GM12878 (cell line): ENCODE measurements around the gene ARL5C. TPM values are rescaled to one million over a fixed set of nuclear protein-coding genes. Genes with fewer than 3 reads are reported as not detected.

Source experiments
- ATAC-seq: fragments of 200-7000 bp; cut with Tn5 transposase; 3 replicates; pipeline ENCODE4 v1.9.1; 2020; ENCODE audit warnings: mild to moderate bottlenecking, moderate library complexity
- BruUV-seq: library from RNA; stranded (reverse); fragments of 400-500 nt; replicated peaks from 2 replicates; lab custom pipeline; 2021; lab: Mats Ljungman, UMichigan
- CTCF ChIA-PET: fragments of 300-600 bp; sonication (Branson Sonifier 250); formaldehyde crosslinking; extraction: SDS; loops from one replicate; lab custom pipeline; 2021; ENCODE audit warnings: inconsistent platforms; lab: Yijun Ruan, JAX
- POLR2A ChIA-PET: fragments of 350-600 bp; formaldehyde crosslinking; extraction: SDS; loops from one replicate; lab custom pipeline; 2021; ENCODE audit warnings: inconsistent platforms; lab: Charles Lee
- RAD21 ChIA-PET: fragments of 300-600 bp; sonication (Branson Sonifier 250); formaldehyde crosslinking; loops from one replicate; lab custom pipeline; 2023; ENCODE audit warnings: antibody characterized with exemption; ENCODE audit not compliant: unreplicated experiment; lab: Charles Lee
- SMC1A ChIA-PET: fragments of 300-600 bp; sonication (Branson Sonifier 250); formaldehyde crosslinking; loops from one replicate; lab custom pipeline; 2023; ENCODE audit not compliant: unreplicated experiment, uncharacterized antibody; lab: Charles Lee
- DNase-seq: peaks from one replicate; pipeline ENCODE4 v3.0.0-alpha.2; 2011; ENCODE audit warnings: low read depth, low spot score
- FAIRE-seq: peaks from 3 replicates; lab custom pipeline; 2011; peaks lifted over from hg19 to GRCh38; lab: Jason Lieb, UNC
- H2AFZ ChIP-seq: 2 replicates; pipeline ENCODE4 v1.6.0; 2011; ENCODE audit warnings: low read depth, low read length, control low read depth; ENCODE audit not compliant: control insufficient read depth
- H3K27ac ChIP-seq: 2 replicates; pipeline ENCODE4 v1.5.1; 2011; ENCODE audit warnings: control low read depth; ENCODE audit not compliant: control insufficient read depth, insufficient read depth
- H3K27me3 ChIP-seq, 2 experiments: replicated peaks in 1 of 2; 2 replicates each; pipeline versions ENCODE4 v1.6.0 to v1.6.1; 2011; ENCODE audit warnings: low read length in 1 of 2; ENCODE audit not compliant: control insufficient read depth in 2 of 2, insufficient read depth in 2 of 2
- H3K36me3 ChIP-seq, 2 experiments: 2 replicates each; pipeline ENCODE4 v1.5.1; 2011; ENCODE audit warnings: low read length in 1 of 2; ENCODE audit not compliant: control insufficient read depth in 2 of 2, insufficient read depth in 2 of 2
- H3K4me1 ChIP-seq: 2 replicates; pipeline ENCODE4 v1.6.1; 2011; ENCODE audit warnings: mild to moderate bottlenecking, low read length, moderate library complexity, mixed read lengths; ENCODE audit not compliant: control insufficient read depth, insufficient read depth
- H3K4me2 ChIP-seq: 2 replicates; pipeline ENCODE4 v1.6.0; 2011; ENCODE audit warnings: control low read depth; ENCODE audit not compliant: control insufficient read depth, insufficient read depth
- H3K4me3 ChIP-seq: fragments of 200-600 bp; sonication (generic); 2 replicates; pipeline ENCODE4 v1.5.1; 2016
- H3K79me2 ChIP-seq: 2 replicates; pipeline ENCODE4 v1.6.0; 2011; ENCODE audit warnings: low read length; ENCODE audit not compliant: control insufficient read depth, insufficient read depth
- H3K9ac ChIP-seq: 2 replicates; pipeline ENCODE4 v1.8.0; 2011; ENCODE audit warnings: low read length, control low read depth, mixed read lengths; ENCODE audit not compliant: control insufficient read depth, insufficient read depth
- H3K9me3 ChIP-seq: replicated peaks from 3 replicates; pipeline ENCODE4 v1.5.1; 2011; ENCODE audit warnings: mild to moderate bottlenecking, low read length; ENCODE audit not compliant: control insufficient read depth, insufficient read depth
- H4K20me1 ChIP-seq: 2 replicates; pipeline ENCODE4 v1.6.0; 2011; ENCODE audit not compliant: control insufficient read depth, insufficient read depth
- ATF3 ChIP-seq: IDR thresholded peaks from 2 replicates; pipeline ENCODE4 v1.6.1; 2011; ENCODE audit warnings: low read depth, mild to moderate bottlenecking, low read length, moderate library complexity, borderline replicate concordance; ENCODE audit errors: extremely low read depth
- ELK1 ChIP-seq: IDR thresholded peaks from 2 replicates; pipeline ENCODE4 v1.6.1; 2012; ENCODE audit warnings: low read depth, low read length, improper control_type of control experiment
- ESRRA ChIP-seq: IDR thresholded peaks from 2 replicates; pipeline ENCODE4 v1.6.1; 2012; ENCODE audit warnings: mild to moderate bottlenecking, low read length, improper control_type of control experiment
- SMARCA5 ChIP-seq: fragments of 450-650 bp; IDR thresholded peaks from 2 replicates; pipeline ENCODE4 v1.6.1; 2017; ENCODE audit warnings: mild to moderate bottlenecking
- SPI1 ChIP-seq: IDR thresholded peaks from 2 replicates; pipeline ENCODE4 v1.6.1; 2011; ENCODE audit warnings: low read depth, mild to moderate bottlenecking, low read length, moderate library complexity, borderline replicate concordance; ENCODE audit not compliant: insufficient read depth
- SUZ12 ChIP-seq: fragments of 200-600 bp; sonication (generic); IDR thresholded peaks from one replicate; pipeline ENCODE4 v1.6.1; 2018; ENCODE audit warnings: antibody characterized with exemption, mild to moderate bottlenecking; ENCODE audit not compliant: unreplicated experiment
- TCF7 ChIP-seq: IDR thresholded peaks from 2 replicates; pipeline ENCODE4 v1.6.1; 2014; ENCODE audit warnings: antibody characterized with exemption, borderline replicate concordance
- USF1 ChIP-seq: IDR thresholded peaks from 2 replicates; pipeline ENCODE4 v1.6.1; 2011; ENCODE audit warnings: borderline replicate concordance, low read depth, mild to moderate bottlenecking, moderate library complexity, mixed read lengths, low read length; ENCODE audit not compliant: insufficient read depth; ENCODE audit errors: extremely low read length
- ZBTB33 ChIP-seq: fragments of 450-650 bp; IDR thresholded peaks from 2 replicates; pipeline ENCODE4 v1.6.1; 2017; ENCODE audit warnings: mild to moderate bottlenecking
- ZNF217 ChIP-seq: fragments of 450-650 bp; IDR thresholded peaks from 2 replicates; pipeline ENCODE4 v1.6.1; 2017; ENCODE audit warnings: antibody characterized with exemption, mild to moderate bottlenecking
- ZNF687 ChIP-seq: fragments of 450-650 bp; IDR thresholded peaks from 2 replicates; pipeline ENCODE4 v1.6.1; 2017; ENCODE audit warnings: mild to moderate bottlenecking, moderate library complexity
- ZZZ3 ChIP-seq: IDR thresholded peaks from 2 replicates; pipeline ENCODE4 v1.6.1; 2011; ENCODE audit warnings: low read depth; ENCODE audit not compliant: control insufficient read depth, insufficient read length
- WGBS: methylation state at CpG from one replicate; pipeline ENCODE4 v1.1.6; 2016; ENCODE audit warnings: low lambda C conversion rate; ENCODE audit not compliant: insufficient replicate concordance, insufficient coverage; ENCODE audit errors: missing lambda C conversion rate; 5-methylcytosine and 5-hydroxymethylcytosine counted together
- in situ Hi-C: fragments of 300-500 bp; cut with MboI; formaldehyde crosslinking; loops from 9 replicates; pipeline ENCODE4 v1.14.3; 2018; ENCODE audit warnings: mixed read lengths
- intact Hi-C: fragments of 100-400 bp; cut with micrococcal nuclease; formaldehyde crosslinking; loops from one replicate; pipeline ENCODE4 v1.14.2; 2022; ENCODE audit not compliant: unreplicated experiment
- polyA plus RNA-seq, 11 experiments: library from polyadenylated mRNA; depleted of rRNA in 4 of 11; unstranded in 6 of 11; stranded (reverse) in 5 of 11; fragments of >200 nt; fragmentation: Nextera tagmentation in 4 of 11; fragmentation: Illumina TruSeq in 1 of 11; extraction: Ambion mirVana in 4 of 11; extraction: Trizol in 1 of 11; gene quantifications; 1 replicate in 1 of 11; 2 replicates in 10 of 11; pipeline versions ENCODE4 v1.2.1 to v1.2.3, GENCODE V29; 2011 to 2016; ENCODE audit warnings: inconsistent platforms in 2 of 11, missing spikeins in 2 of 11, low read depth in 1 of 11
- total RNA-seq, 4 experiments: library from RNA; depleted of rRNA in 3 of 4; stranded (reverse); fragments of >200 nt in 3 of 4; fragmentation: Illumina TruSeq in 1 of 4; extraction: Trizol in 1 of 4; gene quantifications; 2 replicates each; pipeline versions ENCODE4 v1.2.1 to v1.2.3, GENCODE V29; 2013 to 2021

ARL5C gene
- total and polyA plus RNA-seq, 10 of the 15 experiments (the other 5 are each of a cell fraction or from before 2014, with no cell fraction given) = not detected

GRCh38 chr17:39150795-39151149, 15.2 kb downstream of the ARL5C start (continued):
- no peak for TF ChIP-seq USF1
- TF ChIP-seq SPI1 = no peak
- no peak for TF ChIP-seq ELK1

GRCh38 chr17:39150104-39150634, 15.8 kb downstream of the ARL5C start:
- no peak overlapping the region for H3K27ac ChIP-seq
- SMC1A ChIA-PET = no interaction called here
- FAIRE-seq (no peak), DNase-seq (no peak), ATAC-seq (no peak)
- H2AFZ ChIP-seq = no peak overlapping the region
- H3K79me2 ChIP-seq = no peaks in the 10 kb centered on the region
- no peaks in the 10 kb centered on the region for H4K20me1 ChIP-seq
- H3K36me3 ChIP-seq = no peaks in the 10 kb centered on the region
- POLR2A ChIA-PET = no interaction called here
- H3K4me3 ChIP-seq = no peak overlapping the region
- RAD21 ChIA-PET = no interaction called here
- in situ Hi-C loops (loop anchor here (5.0 to 10.0 kb wide), 2 partner anchors 163 to 395 kb away; partner anchors contain the start of gene PSMB3), intact Hi-C loops (loop anchor here (5.0 kb wide), 3 partner anchors 92 to 353 kb away; partner anchors contain the start of gene PIP4K2B)
- WGBS = 2% methylated on average over 5 of the region's 5 CpGs
- BruUV-seq = no TSS peak
- no peak overlapping the region for H3K4me2 ChIP-seq
- no peaks in the 10 kb centered on the region for H3K9me3 ChIP-seq
- H3K9ac ChIP-seq = no peak overlapping the region
- H3K4me1 ChIP-seq = peaks cover 8% of the 10 kb centered on the region
- CTCF ChIA-PET = interaction anchor here (5.5 kb wide), 1 partner anchor 168 kb away, joined by 208 read pairs; no protein-coding TSS in a partner anchor
- H3K27me3 ChIP-seq = peaks cover 5 to 13% of the 10 kb centered on the region in 2 experiments
- TF ChIP-seq TCF7 (no peak), SMARCA5 (no peak), ZZZ3 (no peak), ZBTB33 (no peak), ATF3 (no peak), SUZ12 (no peak), ZNF687 (no peak), ZNF217 (no peak), ESRRA (no peak)
